HG03159 (cell line): ENCODE measurements around the gene TMIE.
"Not testable (repeated sequence)": the region's sequence is repeated elsewhere in the genome, so short reads cannot be mapped to it uniquely, and the experiment has no call there.

Source experiments
- ATAC-seq: cut with Tn5 transposase; IDR thresholded peaks from one replicate; pipeline ENCODE4 v1.9.1; 2021; ENCODE audit warnings: mild to moderate bottlenecking, moderate library complexity; ENCODE audit not compliant: unreplicated experiment

The TMIE gene

DNA sequence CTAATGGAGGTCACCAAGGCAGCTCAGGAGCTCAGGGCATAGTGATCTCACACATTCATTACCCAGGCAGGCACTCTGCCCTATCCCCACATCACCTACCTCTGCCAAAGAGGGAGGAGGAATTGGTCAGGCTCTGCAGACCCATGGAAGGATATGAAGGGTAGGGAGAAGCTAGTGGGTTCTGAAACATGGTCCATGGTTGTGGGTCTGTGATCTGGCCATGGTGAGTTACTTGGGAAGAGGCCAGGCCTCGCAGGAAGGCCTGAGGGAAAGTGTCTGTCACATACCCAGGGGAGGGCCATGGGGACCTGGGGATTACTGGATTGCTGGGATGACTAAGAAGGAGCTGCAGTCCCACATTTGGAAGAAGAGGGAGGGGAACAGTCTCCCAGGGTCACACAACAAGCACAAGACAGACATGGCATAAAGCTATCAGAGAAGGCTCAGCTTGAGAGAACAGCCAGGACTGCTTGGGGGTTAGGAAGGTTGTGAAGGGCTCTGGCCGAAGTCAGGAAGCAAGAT lies 17.9 kb downstream of the TMIE start:
- no peak for ATAC-seq

DNA sequence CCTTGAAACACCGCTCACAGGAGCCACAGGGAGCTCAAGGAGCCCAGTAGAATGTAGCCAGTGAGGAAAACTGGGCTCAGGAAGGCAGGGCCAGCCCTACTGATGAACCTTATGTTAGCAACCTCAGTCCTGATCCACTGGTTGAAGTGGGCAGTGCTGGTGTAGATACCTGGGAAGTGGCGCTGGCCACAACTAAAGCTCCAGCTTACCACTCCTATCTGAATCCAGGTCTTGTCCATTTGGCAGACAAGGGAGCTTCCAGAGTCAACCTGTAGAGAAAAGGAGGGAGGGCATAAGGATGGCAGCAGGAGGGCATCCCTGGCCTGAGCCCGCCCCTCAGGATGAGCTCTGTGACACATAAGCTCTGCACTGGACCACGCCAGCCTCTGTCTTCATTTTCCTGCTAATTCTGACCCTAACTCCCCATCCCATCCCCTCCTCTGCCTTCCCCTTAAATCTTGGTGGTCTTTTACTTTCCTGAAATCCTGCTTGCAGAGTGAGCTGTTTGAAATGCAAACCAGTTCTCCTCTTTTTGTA lies 18.6 kb downstream of the TMIE start:
- no peak for ATAC-seq

DNA sequence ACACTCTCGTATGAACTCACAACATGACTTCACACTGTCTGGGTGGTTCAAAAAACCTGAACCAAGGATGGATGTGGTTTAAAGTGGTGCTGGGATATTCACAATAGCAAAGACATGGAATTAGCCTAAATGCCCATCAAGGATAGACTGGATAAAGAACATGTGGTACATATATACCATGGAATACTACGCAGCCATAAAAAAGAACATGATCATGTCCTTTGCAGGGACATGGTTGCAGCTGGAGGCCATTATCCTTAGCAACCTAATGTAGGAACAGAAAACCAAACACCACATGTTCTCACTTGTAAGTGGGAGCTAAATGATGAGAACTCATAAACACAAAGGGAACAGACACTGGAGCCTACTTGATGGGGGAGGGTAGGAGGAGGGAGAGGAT lies 19.8 kb downstream of the TMIE start:
- no peak for ATAC-seq

DNA sequence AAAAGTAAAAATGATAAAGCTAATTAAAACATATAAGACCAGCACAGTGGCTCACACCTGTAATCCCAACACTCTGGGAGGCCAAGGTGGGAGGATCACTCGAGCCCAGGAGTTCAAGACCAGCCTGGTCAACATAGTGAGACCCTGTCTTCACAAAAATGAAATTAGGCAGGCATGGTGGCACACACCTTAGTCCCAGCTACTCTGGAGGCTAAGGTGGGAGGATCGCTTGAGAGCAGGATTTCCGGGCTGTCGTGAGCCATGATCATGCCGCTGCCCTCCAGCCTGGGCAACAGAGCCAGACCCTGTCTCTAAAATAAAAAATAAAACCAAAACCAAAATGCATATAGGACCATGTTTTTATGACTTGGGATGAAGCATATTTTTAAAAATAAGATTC lies 21.3 kb downstream of the TMIE start:
- ATAC-seq, result no peak

DNA sequence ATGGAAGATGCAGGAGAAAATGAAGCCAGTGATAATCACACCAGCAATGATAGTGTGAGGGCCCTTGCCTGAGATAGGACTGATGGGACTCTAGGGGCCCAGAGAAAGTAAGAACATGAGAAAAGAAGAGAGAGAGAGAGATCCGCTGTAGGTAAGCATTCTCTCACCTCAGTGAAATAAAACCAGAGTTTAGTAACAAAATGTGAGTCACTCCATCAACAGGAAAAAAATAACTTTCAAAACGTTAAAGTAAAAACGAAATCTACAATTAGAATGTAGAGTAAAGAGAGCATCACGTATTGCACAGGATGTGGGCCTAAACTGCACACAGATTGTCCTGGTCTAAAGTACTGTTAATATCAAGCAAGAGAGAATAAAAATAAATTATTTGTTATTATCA lies 23.2 kb downstream of the TMIE start:
- no peak for ATAC-seq

DNA sequence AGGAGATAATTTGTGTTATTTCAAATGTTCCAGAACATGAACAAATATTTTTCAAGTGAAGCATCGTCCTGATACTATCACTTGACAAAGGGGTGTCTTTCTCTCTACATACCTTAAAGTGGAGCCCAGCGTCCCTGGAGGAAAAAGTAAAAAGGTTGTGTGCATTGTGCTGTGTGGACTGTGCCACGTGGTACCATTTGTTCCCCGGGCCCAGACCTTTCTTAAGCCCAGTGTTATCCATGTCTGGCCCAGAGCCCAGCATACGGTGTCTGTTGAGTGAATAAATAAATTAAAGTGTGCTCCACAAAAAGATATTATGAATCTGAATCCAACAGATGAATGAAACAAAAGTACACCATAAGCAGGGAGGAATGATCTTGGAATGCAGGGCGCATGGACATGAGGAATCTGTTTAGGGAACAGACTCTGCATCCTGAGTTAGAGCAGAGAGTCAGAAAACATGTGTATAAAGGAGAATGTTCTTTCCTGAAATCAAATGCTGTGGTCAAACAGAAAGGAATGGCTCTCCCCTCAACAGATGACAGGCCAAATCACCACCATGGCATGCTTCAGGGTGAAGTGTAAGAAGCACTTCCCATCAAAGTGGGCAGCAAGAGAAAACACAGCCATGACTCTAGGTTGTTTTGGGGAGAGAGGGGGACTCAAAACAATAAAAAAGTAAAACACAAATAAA lies 24.6 kb downstream of the TMIE start:
- ATAC-seq, result no peak

DNA sequence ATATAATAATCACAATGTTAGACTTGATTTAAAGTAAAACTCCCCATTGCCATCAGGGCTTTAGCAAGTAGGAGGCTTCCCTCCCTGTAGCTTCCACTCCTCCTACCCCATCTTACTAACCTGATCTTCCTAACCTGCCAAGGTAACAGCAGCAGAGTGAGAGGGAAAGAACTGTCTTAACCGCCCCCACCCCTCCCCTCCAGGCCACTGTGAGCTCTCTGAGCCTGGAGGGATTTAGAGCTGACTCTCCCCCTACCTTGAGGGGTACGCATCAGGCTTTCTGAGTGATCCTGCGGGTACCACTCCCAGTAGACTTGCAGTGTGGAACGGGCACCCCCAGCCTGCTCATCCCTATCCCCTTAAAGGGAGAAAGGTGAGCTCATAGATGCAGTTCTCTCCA lies 27.8 kb downstream of the TMIE start:
- no peak for ATAC-seq

DNA sequence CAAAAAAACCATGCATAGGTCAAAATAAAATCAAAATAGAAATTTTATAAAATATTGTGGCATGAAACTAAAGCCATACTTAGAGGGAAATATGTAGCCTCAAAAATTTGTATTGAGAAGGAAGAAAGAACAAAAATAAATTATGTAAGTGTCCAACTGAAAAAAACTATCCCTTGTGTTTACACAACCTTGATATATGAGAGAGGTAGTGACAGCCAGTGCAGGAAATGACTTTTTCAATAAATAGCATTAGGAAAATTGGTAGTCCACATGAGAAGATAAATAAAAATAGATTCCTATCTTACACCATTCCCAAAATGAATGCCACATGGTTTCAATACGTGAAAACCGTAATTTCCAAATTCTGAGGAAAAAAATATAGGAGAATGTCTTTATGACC lies 29.6 kb downstream of the TMIE start:
- no peak for ATAC-seq

DNA sequence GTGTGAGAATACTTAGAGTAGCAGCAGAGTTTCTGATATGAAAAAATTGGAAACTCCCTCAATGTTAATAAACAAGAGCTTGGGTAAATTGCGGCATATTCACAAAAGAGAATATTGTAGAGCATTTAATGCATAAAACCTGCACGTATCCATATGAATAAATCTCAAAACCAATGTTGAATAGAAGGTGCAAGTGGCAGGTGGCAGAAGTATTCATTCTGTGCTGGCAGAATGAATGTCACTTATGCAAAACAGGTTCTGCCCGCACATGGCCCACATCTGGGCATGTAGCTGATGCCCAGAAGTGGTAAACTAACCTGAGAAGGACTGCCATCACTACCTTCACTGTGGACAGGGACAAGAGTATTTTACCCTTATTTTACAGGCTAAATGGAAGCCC lies 30.6 kb downstream of the TMIE start:
- ATAC-seq, result no peak

DNA sequence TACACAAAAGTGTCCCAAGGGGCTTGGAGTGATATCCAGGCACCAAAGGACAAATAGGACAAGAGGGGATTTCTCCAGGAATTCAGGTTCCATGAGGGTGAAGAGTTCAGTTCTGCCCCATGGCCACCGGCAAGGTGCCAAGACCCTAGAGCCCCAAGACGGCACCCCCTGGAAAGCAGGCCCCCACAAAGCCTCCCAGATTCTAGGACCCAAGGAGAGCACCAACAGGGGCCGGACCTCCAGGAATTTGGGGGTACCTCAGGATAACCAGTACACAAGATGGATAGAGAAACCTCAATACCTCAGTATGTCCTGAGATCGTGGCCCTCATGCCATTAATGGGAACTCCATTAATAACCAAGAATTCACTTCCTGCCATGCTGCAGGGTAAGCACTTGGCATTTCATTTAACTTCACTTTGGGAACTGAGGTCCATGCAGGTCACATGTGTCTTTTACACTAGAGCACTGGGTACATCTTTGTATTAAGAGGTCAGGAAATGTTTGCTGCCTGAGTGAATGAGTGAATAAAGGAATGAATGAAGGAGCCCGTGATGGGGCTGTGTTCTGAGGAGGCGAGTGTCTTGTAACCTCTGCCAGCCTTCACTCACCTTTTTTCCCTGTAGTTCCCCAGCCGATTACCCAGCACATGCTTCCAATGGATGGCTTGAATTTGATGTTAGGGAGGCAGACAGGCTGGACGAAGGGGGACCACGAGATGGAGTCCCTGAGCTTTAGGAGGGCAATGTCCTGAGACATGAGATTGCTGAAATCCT lies 32.0 kb downstream of the TMIE start:
- ATAC-seq, result no peak

DNA sequence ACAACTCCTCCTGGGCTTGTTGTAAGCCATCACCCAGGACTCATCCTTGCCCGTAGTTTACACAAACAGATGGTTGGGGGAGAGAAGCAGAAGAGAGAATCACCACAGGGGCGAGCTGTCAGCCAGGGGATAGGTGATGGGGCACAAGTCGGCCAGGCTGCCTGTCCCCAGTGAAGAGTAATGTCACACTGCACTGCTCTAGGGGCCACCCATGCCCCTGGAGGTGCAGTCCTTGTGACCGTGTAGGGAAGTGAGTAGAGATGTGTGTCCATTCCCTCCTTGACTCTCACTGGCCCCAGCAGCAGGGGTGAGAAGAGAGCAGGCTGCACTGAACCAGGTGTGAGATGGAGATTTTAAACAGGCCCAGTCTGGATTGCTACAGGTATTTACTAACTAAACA lies 33.6 kb downstream of the TMIE start:
- ATAC-seq, result no peak

DNA sequence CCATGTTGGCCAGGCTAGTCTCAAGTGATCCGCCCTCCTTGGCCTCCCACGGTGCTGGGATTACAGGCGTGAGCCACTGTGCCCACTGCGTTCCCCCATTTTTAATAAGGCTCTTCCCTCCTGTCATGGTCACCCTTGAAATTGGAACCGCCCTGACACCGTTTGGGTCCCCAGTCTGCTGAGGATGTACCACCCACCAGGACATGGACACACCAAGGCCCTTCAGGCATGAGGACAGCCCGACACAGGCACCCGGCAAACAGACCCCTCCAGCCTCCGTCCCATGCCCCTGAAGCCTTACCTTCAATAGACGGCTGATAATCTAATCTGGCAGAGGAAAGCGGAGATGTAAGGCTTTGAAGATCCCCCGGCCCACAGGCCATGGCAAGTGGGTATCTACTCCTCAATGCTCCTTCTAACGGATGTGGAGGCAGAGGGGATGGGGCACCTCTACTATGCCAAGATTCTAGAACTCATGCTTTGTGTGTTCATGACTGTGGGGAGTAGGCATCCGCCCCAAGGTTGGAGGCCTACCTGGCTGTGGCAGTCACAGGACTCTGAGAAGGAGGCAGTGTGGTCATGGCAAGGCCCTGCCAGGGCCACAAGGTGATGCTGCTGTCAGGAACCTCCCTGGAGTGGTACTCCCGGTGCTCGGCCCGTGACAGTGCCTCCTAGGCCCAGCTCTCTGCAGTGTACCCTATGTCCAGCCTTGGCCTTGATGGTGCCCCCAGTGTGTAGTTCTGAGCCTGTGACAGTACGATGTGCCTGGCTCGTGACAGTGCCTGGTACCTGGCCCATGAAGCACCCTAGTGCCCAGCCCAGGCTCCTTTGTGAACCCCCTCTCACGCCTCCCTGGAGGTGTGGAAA lies 35.0 kb downstream of the TMIE start:
- ATAC-seq, result no peak

DNA sequence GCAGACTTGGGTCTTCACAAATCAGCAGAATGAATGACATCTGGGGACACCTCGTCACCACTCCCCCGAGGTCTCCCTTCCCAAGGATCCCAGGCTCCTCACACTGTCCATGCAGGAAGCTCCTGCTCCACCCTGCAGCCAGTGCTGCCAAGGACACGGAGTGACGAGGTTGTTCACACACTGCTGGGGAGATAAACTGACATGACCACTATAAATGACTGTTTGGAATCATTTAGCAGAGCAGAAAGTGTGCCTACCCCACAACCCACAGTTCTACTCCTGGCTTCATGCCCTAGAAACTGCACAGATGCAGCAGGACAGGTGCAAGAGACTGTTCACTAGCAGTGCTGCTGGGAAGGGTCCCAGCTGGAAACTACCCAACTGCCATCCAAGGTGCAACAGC lies 36.1 kb downstream of the TMIE start:
- ATAC-seq, result no peak

DNA sequence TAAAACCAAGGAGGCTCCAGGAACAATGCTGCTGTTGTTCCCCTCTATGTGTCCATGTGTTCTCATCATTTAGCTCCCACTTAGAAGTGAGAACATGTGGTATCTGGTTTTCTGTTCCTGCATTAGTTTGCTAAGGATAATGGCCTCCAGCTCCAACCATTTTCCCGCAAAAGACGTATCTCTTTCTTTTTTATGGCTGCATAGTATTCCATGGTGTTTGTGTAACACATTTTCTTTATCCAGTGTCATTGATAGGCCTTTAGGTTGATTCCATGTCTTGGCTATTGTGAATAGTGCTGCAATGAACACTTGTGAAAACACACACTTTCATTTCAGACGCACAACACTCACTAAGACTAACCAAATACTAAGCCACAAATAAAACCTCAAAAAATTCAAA lies 38.4 kb downstream of the TMIE start:
- ATAC-seq, result not testable (repeated sequence)

DNA sequence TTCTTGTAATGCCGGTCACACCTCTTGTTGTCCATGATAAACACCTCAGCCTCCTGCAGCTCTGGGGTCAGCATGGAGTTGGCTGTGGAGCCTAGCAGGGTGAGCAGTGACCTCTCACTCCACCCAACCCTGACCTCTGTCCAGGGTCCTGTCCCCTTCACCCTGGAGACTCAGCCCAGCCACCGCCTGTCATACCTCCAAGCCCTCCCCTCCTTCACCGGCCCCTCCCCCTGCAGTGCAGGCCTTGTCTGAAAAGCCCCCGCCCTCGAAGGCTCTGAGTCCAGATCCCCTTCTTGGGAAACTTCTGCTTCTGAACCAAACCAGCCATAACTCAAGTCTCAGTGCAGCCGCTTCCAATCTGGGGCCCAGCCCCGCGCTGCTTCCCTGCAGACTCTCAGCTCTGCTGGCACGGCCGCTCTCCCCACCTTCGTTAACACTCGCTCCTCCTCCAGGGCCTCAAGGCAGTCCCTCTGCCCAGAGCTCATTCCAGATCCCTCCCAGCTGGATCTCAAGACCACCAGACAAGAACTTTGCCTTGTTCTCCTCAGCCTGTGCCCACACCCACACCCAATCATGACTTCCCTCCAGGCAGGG lies 41.9 kb downstream of the TMIE start:
- ATAC-seq, result no peak

DNA sequence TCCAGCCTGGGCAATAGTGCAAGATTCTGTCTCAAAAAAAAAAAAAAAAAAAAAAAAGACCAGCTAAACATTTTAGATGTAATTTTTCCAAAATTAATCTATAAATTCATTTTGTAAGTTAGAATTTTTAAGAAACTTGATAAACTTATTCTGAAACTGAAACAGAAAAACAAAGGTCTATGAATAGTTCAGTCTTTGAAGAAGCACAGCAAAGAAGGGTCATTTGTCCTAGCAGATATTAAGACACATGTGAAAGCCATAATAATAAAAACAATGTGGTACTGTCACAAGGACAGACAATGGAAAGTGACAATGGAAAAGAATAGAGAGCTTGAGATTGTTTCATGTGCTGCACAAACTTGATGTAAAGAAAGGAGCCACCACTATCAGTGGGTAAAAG lies 45.5 kb downstream of the TMIE start:
- ATAC-seq, result no peak

DNA sequence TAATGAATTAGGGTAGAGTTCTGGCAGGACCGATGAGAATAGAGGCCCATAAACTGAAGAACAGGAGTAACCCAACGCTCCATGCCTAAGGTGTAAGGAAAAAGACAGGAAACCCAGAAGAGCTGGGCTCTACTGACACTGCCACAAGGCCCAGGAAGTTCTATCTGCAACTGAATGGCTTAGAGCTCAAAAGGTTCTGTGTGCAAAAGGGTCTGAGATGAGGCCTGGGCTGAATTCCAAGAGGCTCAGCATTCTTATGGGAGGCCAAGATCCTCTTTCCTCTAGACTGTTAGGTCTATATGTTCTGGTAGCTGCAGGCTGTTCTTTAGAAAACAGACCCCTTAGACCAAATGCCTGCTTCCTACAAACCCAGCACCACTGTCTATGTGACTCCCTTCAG lies 47.0 kb downstream of the TMIE start:
- no peak for ATAC-seq

DNA sequence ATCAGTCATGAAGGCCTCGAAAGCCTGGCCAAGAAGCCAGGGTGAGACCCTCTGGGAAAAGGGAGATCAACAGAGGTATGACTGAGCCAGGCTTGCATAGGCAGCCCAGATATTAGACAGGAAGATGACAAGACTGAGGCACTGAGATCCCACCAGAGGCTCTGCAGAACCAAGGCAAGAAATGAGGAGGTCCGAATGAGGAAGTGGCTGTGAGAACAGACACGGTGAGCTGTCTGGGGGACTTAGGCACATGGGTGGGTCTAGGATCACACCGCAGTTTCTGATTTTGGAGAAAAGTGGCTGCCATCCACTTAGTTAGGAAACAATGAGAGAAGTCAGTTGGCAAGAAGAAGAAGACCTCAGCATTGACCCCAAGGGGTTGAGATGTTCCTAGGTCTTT lies 47.9 kb downstream of the TMIE start:
- no peak for ATAC-seq

DNA sequence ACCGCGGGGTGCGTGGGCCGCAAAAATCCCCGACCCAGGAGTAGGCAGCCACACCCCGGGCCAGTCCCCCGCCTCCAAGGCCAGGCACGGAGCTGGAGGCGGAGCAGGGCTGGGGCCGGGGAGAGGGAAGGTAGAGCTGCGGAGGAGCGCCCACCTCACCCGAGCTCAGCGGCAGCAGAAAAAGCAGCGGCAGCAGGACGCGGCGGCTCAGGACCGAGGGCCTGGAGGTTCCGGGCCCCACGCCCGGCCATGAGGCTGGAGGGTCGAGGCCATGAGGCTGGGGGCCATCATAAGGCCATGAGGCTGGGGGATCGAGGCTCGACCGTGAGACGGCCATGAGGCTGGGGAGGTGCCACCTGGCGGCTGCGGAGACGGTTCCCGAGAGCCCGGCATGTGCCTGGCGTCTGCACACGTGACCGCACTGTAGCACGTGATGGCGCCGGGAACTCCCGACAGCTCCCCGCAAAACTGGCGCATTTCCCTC lies 49.4 kb downstream of the TMIE start:
- ATAC-seq, result no peak

DNA sequence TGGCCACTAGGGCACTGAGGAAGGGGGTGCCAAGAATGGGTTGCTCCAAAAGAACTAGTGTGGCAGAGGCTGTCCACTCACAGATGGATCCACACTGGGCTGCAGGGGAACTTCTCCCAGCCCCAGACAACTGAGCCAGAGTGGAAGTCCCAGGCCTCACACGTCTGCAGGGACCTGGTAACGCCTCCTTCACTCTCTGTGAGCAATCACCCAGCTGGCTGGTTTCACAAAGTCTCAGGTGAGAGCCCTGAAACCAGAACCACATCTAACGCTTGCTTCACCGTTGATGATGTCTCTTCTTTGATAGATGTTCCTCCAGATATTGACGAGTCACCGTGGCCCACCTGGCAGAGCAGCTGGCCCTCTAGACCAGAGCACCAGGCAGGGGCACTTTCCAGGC lies 51.9 kb downstream of the TMIE start:
- not testable (repeated sequence) for ATAC-seq

DNA sequence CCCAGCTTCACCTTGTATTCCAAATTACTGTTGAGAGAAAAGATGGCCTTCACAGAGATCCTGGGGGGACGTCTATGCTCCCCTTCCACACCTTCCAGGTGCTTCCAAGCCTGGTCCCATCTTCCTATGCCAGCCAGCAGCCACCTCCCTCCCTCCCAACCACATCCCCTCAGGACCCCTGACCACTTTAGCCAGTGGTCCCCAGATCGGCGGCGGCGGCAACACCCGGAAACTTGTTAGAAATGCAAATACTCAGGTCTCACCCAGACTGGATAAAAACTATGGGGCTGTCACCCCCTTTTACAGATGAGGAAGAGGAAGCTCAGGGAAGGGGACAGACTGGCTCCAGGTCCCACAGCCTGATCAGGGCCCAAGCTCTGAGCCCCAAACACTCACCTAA lies 54.5 kb downstream of the TMIE start:
- no peak for ATAC-seq
